A549 (cell line): ENCODE data around the gene ZNF93. TPM values are rescaled to one million over a fixed set of nuclear protein-coding genes. Genes with fewer than 3 reads are reported as not detected.
"Not testable (repeated sequence)": the region's sequence is repeated elsewhere in the genome, so short reads cannot be mapped to it uniquely, and the experiment has no call there.

Experiments used
- ATAC-seq, 2 experiments: fragments of 200-7000 bp in 1 of 2; fragments of >200 bp in 1 of 2; cut with Nextera tagmentation in 1 of 2; cut with Tn5 transposase in 1 of 2; 3 replicates each; pipeline versions ENCODE4 v1.8.0 to v1.9.1; 2018 to 2020; ENCODE audit warnings: mild to moderate bottlenecking in 1 of 2, moderate library complexity in 1 of 2
- CTCF ChIA-PET: fragments of 300-600 bp; sonication (Branson Sonifier 250); formaldehyde crosslinking; extraction: SDS; loops from one replicate; lab custom pipeline; 2021; ENCODE audit warnings: antibody characterized with exemption, inconsistent platforms; lab: Yijun Ruan, JAX
- POLR2A ChIA-PET: fragments of 350-600 bp; formaldehyde crosslinking; extraction: SDS; loops from one replicate; lab custom pipeline; 2021; ENCODE audit warnings: antibody characterized with exemption, inconsistent platforms; lab: Yijun Ruan, JAX
- DNase-seq, 2 experiments: peaks; one replicate each; pipeline versions ENCODE4 v3.0.0 to v3.0.0-alpha.2; 2011 to 2016; ENCODE audit warnings: low read depth in 1 of 2, low spot score in 1 of 2
- FAIRE-seq: peaks from 2 replicates; lab custom pipeline; 2011; peaks lifted over from hg19 to GRCh38; lab: Jason Lieb, UNC
- H3K27ac ChIP-seq, 2 experiments: fragments of >200 bp; sonication (Bioruptor Twin); formaldehyde crosslinking; 3 replicates each; pipeline ENCODE4 v1.5.1; 2016 to 2017
- H3K4me1 ChIP-seq: fragments of >200 bp; sonication (Bioruptor Twin); formaldehyde crosslinking; 3 replicates; pipeline ENCODE4 v1.6.1; 2016
- H3K4me2 ChIP-seq: fragments of >200 bp; sonication (Bioruptor Twin); formaldehyde crosslinking; 3 replicates; pipeline ENCODE4 v1.6.1; 2016
- H3K4me3 ChIP-seq: fragments of >200 bp; sonication (Bioruptor Twin); formaldehyde crosslinking; 3 replicates; pipeline ENCODE4 v1.5.1; 2016
- H3K9me3 ChIP-seq: fragments of >200 bp; sonication (Bioruptor Twin); formaldehyde crosslinking; 3 replicates; pipeline ENCODE4 v1.6.1; 2016
- BHLHE40 ChIP-seq: IDR thresholded peaks from 2 replicates; pipeline ENCODE4 v1.6.1; 2012; ENCODE audit warnings: low read depth, low read length, inconsistent platforms
- CHD2 ChIP-seq: fragments of 150-350 bp; IDR thresholded peaks from 2 replicates; pipeline ENCODE4 v1.6.1; 2014; ENCODE audit warnings: low read length; ENCODE audit not compliant: partially characterized antibody
- EHF ChIP-seq: fragments of 250-450 bp; sonication (Bioruptor Pico); IDR thresholded peaks from 2 replicates; pipeline ENCODE4 v1.5.0; 2020; ENCODE audit warnings: mild to moderate bottlenecking
- FOSB ChIP-seq: fragments of 250-450 bp; sonication (Bioruptor Pico); IDR thresholded peaks from 2 replicates; pipeline ENCODE4 v1.5.0; 2020; ENCODE audit warnings: mild to moderate bottlenecking, moderate library complexity
- FOXS1 ChIP-seq: fragments of 250-450 bp; sonication (Bioruptor Pico); IDR thresholded peaks from 2 replicates; pipeline ENCODE4 v1.5.0; 2020; ENCODE audit warnings: mild to moderate bottlenecking, moderate library complexity
- GATA3 ChIP-seq: IDR thresholded peaks from 2 replicates; pipeline ENCODE4 v1.6.1; 2012; ENCODE audit warnings: borderline replicate concordance
- HOXB13 ChIP-seq: fragments of 250-450 bp; sonication (Bioruptor Pico); IDR thresholded peaks from 2 replicates; pipeline ENCODE4 v1.5.0; 2020; ENCODE audit warnings: low read depth, mild to moderate bottlenecking, moderate library complexity
- HOXB5 ChIP-seq: fragments of 250-450 bp; sonication (Bioruptor Pico); IDR thresholded peaks from 2 replicates; pipeline ENCODE4 v1.5.0; 2020; ENCODE audit warnings: mild to moderate bottlenecking, moderate library complexity
- JUNB ChIP-seq: fragments of >200 bp; sonication (Bioruptor Twin); formaldehyde crosslinking; IDR thresholded peaks from 2 replicates; pipeline ENCODE4 v1.6.1; 2016
- KDM1A ChIP-seq: fragments of 200-600 bp; sonication (generic); IDR thresholded peaks from 2 replicates; pipeline ENCODE4 v1.6.1; 2016; ENCODE audit warnings: low read depth, mild to moderate bottlenecking
- KDM5A ChIP-seq: fragments of 200-600 bp; sonication (generic); IDR thresholded peaks from 2 replicates; pipeline ENCODE4 v1.6.1; 2016; ENCODE audit warnings: antibody characterized with exemption, mild to moderate bottlenecking
- MAZ ChIP-seq: fragments of 150-350 bp; IDR thresholded peaks from 2 replicates; pipeline ENCODE4 v1.6.1; 2014; ENCODE audit warnings: antibody characterized with exemption, low read depth, low read length, borderline replicate concordance
- NPAS2 ChIP-seq: fragments of 250-450 bp; sonication (Bioruptor Pico); IDR thresholded peaks from 2 replicates; pipeline ENCODE4 v1.8.0; 2022; ENCODE audit warnings: mild to moderate bottlenecking, moderate library complexity, borderline replicate concordance
- NR3C1 ChIP-seq: fragments of >200 bp; sonication (Bioruptor Twin); formaldehyde crosslinking; IDR thresholded peaks from 3 replicates; pipeline ENCODE4 v1.6.1; 2017
- POLR2AphosphoS2 ChIP-seq: conservative IDR thresholded peaks from 2 replicates; pipeline ENCODE4 v1.6.1; 2012; ENCODE audit warnings: low read length, improper control_type of control experiment, inconsistent platforms
- RARB ChIP-seq: fragments of 250-450 bp; sonication (Bioruptor Pico); IDR thresholded peaks from 2 replicates; pipeline ENCODE4 v1.8.0; 2021; ENCODE audit warnings: mild to moderate bottlenecking, moderate library complexity
- RFX5 ChIP-seq: fragments of 450-650 bp; IDR thresholded peaks from 2 replicates; pipeline ENCODE4 v1.7.1; 2014; ENCODE audit warnings: antibody characterized with exemption, mild to moderate bottlenecking, moderate library complexity
- RNF2 ChIP-seq: fragments of 200-600 bp; sonication (generic); IDR thresholded peaks from 2 replicates; pipeline ENCODE4 v1.6.1; 2016; ENCODE audit warnings: low read depth, mild to moderate bottlenecking, antibody characterized with exemption, moderate library complexity, borderline replicate concordance
- ZC3H11A ChIP-seq: fragments of 450-650 bp; IDR thresholded peaks from 2 replicates; pipeline ENCODE4 v1.6.1; 2014; ENCODE audit warnings: antibody characterized with exemption, mild to moderate bottlenecking
- WGBS: methylation state at CpG from one replicate; pipeline ENCODE4 v1.1.6; 2017; ENCODE audit errors: missing lambda C conversion rate; 5-methylcytosine and 5-hydroxymethylcytosine counted together
- polyA minus RNA-seq: library from RNA; depleted of rRNA, polyadenylated mRNA; stranded (reverse); fragments of >200 nt; gene quantifications from 2 replicates; pipeline ENCODE4 v1.2.3, GENCODE V29; 2011; rRNA and poly(A)+ RNA removed
- polyA plus RNA-seq, 4 experiments: library from polyadenylated mRNA; depleted of rRNA in 3 of 4; stranded (reverse); fragments of >200 nt; fragmentation: RNase III in 1 of 4; extraction: RNeasy Plus Mini Kit Qiagen cat#74134 plus additional on column Dnase treatment in 1 of 4; gene quantifications; 2 replicates in 3 of 4; 3 replicates in 1 of 4; pipeline ENCODE4 v1.2.3, GENCODE V29; 2011 to 2017
- TF ChIP-seq, protein P1 (sequence below): fragments of 250-450 bp; sonication (Bioruptor Pico); IDR thresholded peaks from 2 replicates; pipeline ENCODE4 v1.5.0; 2020; ENCODE audit warnings: low read depth, mild to moderate bottlenecking, moderate library complexity
- TF ChIP-seq, protein P2 (sequence below): fragments of 200-600 bp; sonication (generic); IDR thresholded peaks from 2 replicates; pipeline ENCODE4 v1.6.1; 2016; ENCODE audit warnings: antibody characterized with exemption, mild to moderate bottlenecking, moderate library complexity
- TF ChIP-seq, protein P3 (sequence below): fragments of >200 bp; sonication (Bioruptor Twin); formaldehyde crosslinking; IDR thresholded peaks from 3 replicates; pipeline ENCODE4 v1.5.1; 2016
- TF ChIP-seq, protein P4 (sequence below): IDR thresholded peaks from 2 replicates; pipeline ENCODE4 v1.6.1; 2012
- TF ChIP-seq, protein P5 (sequence below): fragments of 150-350 bp; IDR thresholded peaks from 2 replicates; pipeline ENCODE4 v1.6.1; 2014; ENCODE audit warnings: low read depth, mild to moderate bottlenecking, low read length

Gene ZNF93
- not detected in 2 replicates for polyA plus RNA-seq (2011; rRNA removed)
- polyA plus RNA-seq (2012; cell fraction: cytosol; rRNA removed): not detected in 2 replicates
- polyA plus RNA-seq (2012; cell fraction: nucleus; rRNA removed): not detected in 2 replicates
- polyA plus RNA-seq (2017; fragmentation: RNase III; extraction: RNeasy Plus Mini Kit Qiagen cat#74134 plus additional on column Dnase treatment): not detected in 3 replicates
- not detected in 2 replicates for polyA minus RNA-seq

DNA sequence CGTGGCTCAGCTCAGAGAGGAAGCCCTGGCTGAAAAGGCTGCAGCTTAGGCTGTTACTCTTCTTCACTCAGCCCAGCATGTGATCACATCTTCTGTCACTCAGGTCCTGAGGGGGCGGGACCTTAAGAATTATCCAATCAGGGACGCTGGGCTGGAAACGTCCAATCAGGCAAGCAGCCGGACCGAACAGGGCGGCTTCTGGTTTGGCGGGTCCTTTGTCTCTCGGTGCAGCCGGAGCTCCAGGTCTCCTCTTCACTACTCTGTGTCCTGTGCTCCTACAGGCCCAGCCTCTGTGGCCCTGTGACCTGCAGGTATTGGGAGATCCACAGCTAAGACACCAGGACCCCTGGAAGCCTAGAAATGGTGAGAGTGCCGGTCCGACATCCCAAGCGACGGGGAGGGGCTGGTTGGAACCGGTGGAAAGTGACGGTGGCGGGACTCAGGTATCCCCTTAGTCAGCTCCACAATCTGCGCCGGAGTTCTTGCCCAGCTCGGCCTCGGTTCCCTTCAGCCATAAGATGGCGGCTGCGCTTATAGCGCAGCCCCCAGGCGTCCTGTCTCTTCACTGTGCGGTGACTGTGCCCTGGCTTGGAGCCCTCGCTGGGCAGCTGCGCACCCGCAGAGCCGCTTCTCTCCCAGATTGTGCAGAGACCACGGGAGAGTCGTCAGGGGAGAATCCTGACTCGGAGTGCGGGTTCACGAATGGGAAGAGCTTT, at the start of gene ZNF93:
Gene ZNF93, plus strand, starts transcription at position 218 of the 716 bp plus-strand sequence. Its CDS starts 143 bp downstream, at position 361.
- no peak for FAIRE-seq
- Histone ChIP-seq H3K4me2 (no peak within 1 kb of the TSS), H3K9me3 (no peaks in the 10 kb centered on the region), H3K4me3 (no peak within 1 kb of the TSS), H3K4me1 (no peaks in the 10 kb centered on the region), H3K27ac (no peak within 1 kb of the TSS)
- ChIA-PET POLR2A (no interaction called here), CTCF (interaction anchor here (0.6 kb wide), 1 partner anchor 266 kb away, joined by 6 read pairs; no protein-coding TSS in a partner anchor)
- ATAC-seq: no peak
- no peak for DNase-seq
- 26% methylated on average over 18 of the region's 35 CpGs for WGBS
- TF ChIP-seq HOXB13 (CRISPR knock-in tag) (no peak), HOXB5 (CRISPR knock-in tag) (no peak), POLR2AphosphoS2 (no peak), FOXS1 (CRISPR knock-in tag) (no peak), RNF2 (no peak)

DNA sequence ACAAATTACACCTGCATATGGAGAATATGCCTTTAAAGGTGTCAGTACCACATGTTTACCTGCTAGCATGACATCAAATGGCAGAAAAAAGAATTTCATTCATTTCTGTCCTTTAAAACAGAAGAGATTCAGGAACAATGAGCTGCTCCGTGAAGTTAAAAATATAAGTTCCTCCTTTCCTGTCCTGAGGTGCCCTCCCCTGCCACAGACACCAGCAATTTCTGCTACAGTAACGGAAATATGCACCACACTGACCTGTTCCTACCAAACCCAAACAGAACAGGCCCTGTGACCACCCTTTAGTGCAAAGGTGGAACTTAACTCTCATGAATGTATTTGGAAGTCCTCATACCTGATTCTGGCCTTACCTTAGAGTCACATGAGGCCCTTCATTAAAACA, 49.0 kb upstream of the ZNF93 start:
- H3K4me3 ChIP-seq, H3K27ac ChIP-seq, DNase-seq, H3K4me1 ChIP-seq, H3K4me2 ChIP-seq, FAIRE-seq, CTCF ChIA-PET, H3K9me3 ChIP-seq, ATAC-seq, POLR2A ChIA-PET: not testable (repeated sequence)
- 13% methylated on average over 2 of the region's 2 CpGs for WGBS

DNA sequence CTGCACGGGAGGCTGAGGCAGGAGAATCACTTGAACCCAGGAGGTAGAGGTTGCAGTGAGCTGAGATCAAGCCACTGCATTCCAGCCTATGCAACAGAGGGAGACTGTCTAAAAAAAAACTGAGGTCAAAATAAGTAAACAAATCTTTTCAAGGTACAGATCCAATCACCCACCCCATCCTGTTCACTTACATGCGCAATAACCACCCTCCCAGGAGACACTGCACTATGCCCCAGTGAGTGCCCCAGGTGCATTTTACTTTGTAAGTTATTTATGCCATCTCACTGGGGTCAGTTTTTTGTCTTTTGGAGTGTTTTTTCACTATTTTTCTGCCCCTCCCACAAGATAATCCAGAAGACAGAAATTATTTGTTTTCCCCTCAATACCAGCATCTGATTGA, 42.0 kb upstream of the ZNF93 start:
- Histone ChIP-seq H3K9me3 (no peaks in the 10 kb centered on the region), H3K4me3 (no peak overlapping the region), H3K27ac (no peak overlapping the region), H3K4me1 (no peaks in the 10 kb centered on the region), H3K4me2 (no peak overlapping the region)
- CTCF ChIA-PET: no interaction called here
- FAIRE-seq (no peak), DNase-seq (no peak), ATAC-seq (no peak)
- WGBS: 26% methylated on average over 2 of the region's 2 CpGs
- TF ChIP-seq ZC3H11A (no peak), POLR2AphosphoS2 (no peak), RFX5 (no peak), NPAS2 (CRISPR knock-in tag) (no peak), KDM5A (no peak), JUNB (no peak), RARB (CRISPR knock-in tag) (no peak), GATA3 (no peak), NR3C1 (no peak), BHLHE40 (no peak), FOSB (no peak), EHF (CRISPR knock-in tag) (no peak), MAZ (no peak), CHD2 (no peak), KDM1A (no peak)
- TF ChIP-seq, protein P1, sequence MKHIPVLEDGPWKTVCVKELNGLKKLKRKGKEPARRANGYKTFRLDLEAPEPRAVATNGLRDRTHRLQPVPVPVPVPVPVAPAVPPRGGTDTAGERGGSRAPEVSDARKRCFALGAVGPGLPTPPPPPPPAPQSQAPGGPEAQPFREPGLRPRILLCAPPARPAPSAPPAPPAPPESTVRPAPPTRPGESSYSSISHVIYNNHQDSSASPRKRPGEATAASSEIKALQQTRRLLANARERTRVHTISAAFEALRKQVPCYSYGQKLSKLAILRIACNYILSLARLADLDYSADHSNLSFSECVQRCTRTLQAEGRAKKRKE (CRISPR knock-in tag): no peak
- TF ChIP-seq, protein P2, sequence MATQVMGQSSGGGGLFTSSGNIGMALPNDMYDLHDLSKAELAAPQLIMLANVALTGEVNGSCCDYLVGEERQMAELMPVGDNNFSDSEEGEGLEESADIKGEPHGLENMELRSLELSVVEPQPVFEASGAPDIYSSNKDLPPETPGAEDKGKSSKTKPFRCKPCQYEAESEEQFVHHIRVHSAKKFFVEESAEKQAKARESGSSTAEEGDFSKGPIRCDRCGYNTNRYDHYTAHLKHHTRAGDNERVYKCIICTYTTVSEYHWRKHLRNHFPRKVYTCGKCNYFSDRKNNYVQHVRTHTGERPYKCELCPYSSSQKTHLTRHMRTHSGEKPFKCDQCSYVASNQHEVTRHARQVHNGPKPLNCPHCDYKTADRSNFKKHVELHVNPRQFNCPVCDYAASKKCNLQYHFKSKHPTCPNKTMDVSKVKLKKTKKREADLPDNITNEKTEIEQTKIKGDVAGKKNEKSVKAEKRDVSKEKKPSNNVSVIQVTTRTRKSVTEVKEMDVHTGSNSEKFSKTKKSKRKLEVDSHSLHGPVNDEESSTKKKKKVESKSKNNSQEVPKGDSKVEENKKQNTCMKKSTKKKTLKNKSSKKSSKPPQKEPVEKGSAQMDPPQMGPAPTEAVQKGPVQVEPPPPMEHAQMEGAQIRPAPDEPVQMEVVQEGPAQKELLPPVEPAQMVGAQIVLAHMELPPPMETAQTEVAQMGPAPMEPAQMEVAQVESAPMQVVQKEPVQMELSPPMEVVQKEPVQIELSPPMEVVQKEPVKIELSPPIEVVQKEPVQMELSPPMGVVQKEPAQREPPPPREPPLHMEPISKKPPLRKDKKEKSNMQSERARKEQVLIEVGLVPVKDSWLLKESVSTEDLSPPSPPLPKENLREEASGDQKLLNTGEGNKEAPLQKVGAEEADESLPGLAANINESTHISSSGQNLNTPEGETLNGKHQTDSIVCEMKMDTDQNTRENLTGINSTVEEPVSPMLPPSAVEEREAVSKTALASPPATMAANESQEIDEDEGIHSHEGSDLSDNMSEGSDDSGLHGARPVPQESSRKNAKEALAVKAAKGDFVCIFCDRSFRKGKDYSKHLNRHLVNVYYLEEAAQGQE: no peak
- TF ChIP-seq, protein P3, sequence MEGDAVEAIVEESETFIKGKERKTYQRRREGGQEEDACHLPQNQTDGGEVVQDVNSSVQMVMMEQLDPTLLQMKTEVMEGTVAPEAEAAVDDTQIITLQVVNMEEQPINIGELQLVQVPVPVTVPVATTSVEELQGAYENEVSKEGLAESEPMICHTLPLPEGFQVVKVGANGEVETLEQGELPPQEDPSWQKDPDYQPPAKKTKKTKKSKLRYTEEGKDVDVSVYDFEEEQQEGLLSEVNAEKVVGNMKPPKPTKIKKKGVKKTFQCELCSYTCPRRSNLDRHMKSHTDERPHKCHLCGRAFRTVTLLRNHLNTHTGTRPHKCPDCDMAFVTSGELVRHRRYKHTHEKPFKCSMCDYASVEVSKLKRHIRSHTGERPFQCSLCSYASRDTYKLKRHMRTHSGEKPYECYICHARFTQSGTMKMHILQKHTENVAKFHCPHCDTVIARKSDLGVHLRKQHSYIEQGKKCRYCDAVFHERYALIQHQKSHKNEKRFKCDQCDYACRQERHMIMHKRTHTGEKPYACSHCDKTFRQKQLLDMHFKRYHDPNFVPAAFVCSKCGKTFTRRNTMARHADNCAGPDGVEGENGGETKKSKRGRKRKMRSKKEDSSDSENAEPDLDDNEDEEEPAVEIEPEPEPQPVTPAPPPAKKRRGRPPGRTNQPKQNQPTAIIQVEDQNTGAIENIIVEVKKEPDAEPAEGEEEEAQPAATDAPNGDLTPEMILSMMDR: no peak
- TF ChIP-seq, protein P4, sequence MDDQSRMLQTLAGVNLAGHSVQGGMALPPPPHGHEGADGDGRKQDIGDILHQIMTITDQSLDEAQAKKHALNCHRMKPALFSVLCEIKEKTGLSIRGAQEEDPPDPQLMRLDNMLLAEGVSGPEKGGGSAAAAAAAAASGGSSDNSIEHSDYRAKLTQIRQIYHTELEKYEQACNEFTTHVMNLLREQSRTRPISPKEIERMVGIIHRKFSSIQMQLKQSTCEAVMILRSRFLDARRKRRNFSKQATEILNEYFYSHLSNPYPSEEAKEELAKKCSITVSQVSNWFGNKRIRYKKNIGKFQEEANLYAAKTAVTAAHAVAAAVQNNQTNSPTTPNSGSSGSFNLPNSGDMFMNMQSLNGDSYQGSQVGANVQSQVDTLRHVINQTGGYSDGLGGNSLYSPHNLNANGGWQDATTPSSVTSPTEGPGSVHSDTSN: no peak
- TF ChIP-seq, protein P5, sequence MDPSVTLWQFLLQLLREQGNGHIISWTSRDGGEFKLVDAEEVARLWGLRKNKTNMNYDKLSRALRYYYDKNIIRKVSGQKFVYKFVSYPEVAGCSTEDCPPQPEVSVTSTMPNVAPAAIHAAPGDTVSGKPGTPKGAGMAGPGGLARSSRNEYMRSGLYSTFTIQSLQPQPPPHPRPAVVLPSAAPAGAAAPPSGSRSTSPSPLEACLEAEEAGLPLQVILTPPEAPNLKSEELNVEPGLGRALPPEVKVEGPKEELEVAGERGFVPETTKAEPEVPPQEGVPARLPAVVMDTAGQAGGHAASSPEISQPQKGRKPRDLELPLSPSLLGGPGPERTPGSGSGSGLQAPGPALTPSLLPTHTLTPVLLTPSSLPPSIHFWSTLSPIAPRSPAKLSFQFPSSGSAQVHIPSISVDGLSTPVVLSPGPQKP: no peak
- POLR2A ChIA-PET: no interaction called here
